Omental fat pad (tissue), 4 donors: Measurements from ENCODE around the gene IQCC. TPM values are rescaled to one million over a fixed set of nuclear protein-coding genes. Genes with fewer than 3 reads are reported as not detected.

ENCODE experiments used
- ATAC-seq: fragments of 150-250 bp; one replicate; pipeline ENCODE4 v1.9.1; 2016; ENCODE audit warnings: mild to moderate bottlenecking, moderate library complexity; ENCODE audit not compliant: low FRiP score
- DNase-seq: peaks from one replicate; pipeline ENCODE4 v3.0.0-alpha.2; 2019; ENCODE audit warnings: low spot score
- CTCF ChIP-seq, 3 donors: fragments of 450-650 bp; IDR thresholded peaks; one replicate each; pipeline ENCODE4 v1.5.1; 2016 to 2017; ENCODE audit warnings: antibody characterized with exemption in 3 of 3, mild to moderate bottlenecking in 3 of 3, moderate library complexity in 2 of 3
- total RNA-seq, 4 donors: library from RNA; depleted of rRNA; stranded (reverse); fragments of >200 nt; gene quantifications; one replicate each; pipeline ENCODE4 v1.1.0, GENCODE V29; 2016

The IQCC gene
- total RNA-seq, 4 donors from 2014 or later, result 0.60 to 1.9 (median 1.2) TPM

- ATAC-seq (no peak), DNase-seq (no peak)
Measured at GRCh38 chr1:32249831-32250525, 44.5 kb downstream of the IQCC start.

GRCh38 chr1:32250893-32251716 lies 45.6 kb downstream of the IQCC start, which contains the start of gene LCK:
TSS of gene LCK (plus strand) at chr1:32251265. CDS start at chr1:32274330, 23,065 bp downstream.
- DNase-seq (no peak), ATAC-seq (no peak)
- TF ChIP-seq CTCF (IDR thresholded peaks at IDR 0.05), result no peak

More at GRCh38 chr1:32249831-32250525, 44.5 kb downstream of the IQCC start:
- no peak for TF ChIP-seq CTCF (IDR thresholded peaks at IDR 0.05)

GRCh38 chr1:32255072-32256071 lies 49.9 kb downstream of the IQCC start:
- TF ChIP-seq CTCF (IDR thresholded peaks at IDR 0.05), result no peak
- DNase-seq (no peak), ATAC-seq (no peak)

- ATAC-seq, result no peak
- no peak for TF ChIP-seq CTCF (IDR thresholded peaks at IDR 0.05)
- no peak for DNase-seq
Measured at GRCh38 chr1:32256473-32257226, 51.2 kb downstream of the IQCC start.

GRCh38 chr1:32257227-32257508 lies 51.7 kb downstream of the IQCC start:
- ATAC-seq, result no peak
- DNase-seq, result no peak
- no peak for TF ChIP-seq CTCF (IDR thresholded peaks at IDR 0.05)

Other genes starting within 250 kb of the IQCC start
- 10 to 100 TPM; 49.6 to 63.5 (median 57.2) TPM for gene KHDRBS1, start 191.8 kb upstream of the IQCC start, total RNA-seq
- 1 to 10 TPM; 2.5 to 5.6 (median 3.6) TPM for gene TMEM39B, start 132.7 kb upstream of the IQCC start, total RNA-seq
- gene KPNA6, start 97.6 kb upstream of the IQCC start, total RNA-seq, result 10 to 100 TPM; 35.3 to 51.2 (median 39.1) TPM
- 10 to 100 TPM; 41.9 to 80.8 (median 49.0) TPM for gene TXLNA, start 26.0 kb upstream of the IQCC start, total RNA-seq
- gene CCDC28B, start 5.1 kb upstream of the IQCC start, total RNA-seq, result 1 to 10 TPM; 2.6 to 5.5 (median 3.1) TPM
- gene DCDC2B, start 3.4 kb downstream of the IQCC start, total RNA-seq, result not detected
- 10 to 100 TPM in 3 of 4 donors, 1 to 10 TPM in 1; 8.8 to 15.4 (median 11.3) TPM for gene TMEM234, start 16.7 kb downstream of the IQCC start, total RNA-seq
- 100 to 1,000 TPM; 159 to 210 (median 191) TPM for gene EIF3I, start 16.7 kb downstream of the IQCC start, total RNA-seq
- 10 to 100 TPM in 1 of 4 donors, 1 to 10 TPM in 3; 1.8 to 14.8 (median 3.8) TPM for gene FAM167B, start 41.6 kb downstream of the IQCC start, total RNA-seq
- gene LCK, start 45.6 kb downstream of the IQCC start, total RNA-seq, result 1 to 10 TPM; 1.1 to 6.8 (median 4.8) TPM
- 10 to 100 TPM; 32.3 to 52.6 (median 39.5) TPM for gene HDAC1, start 86.4 kb downstream of the IQCC start, total RNA-seq
- gene MARCKSL1, start 130.6 kb downstream of the IQCC start, total RNA-seq, result 10 to 100 TPM; 29.5 to 61.0 (median 42.7) TPM
- gene FAM229A, start 156.8 kb downstream of the IQCC start, total RNA-seq, result 10 to 100 TPM in 1 of 4 donors, 1 to 10 TPM in 3; 2.5 to 13.4 (median 5.4) TPM
- gene TSSK3, start 156.9 kb downstream of the IQCC start, total RNA-seq, result under 1 TPM in 1 of 4 donors, not detected in 3; 0.48 TPM
- gene BSDC1, start 188.8 kb downstream of the IQCC start, total RNA-seq, result 10 to 100 TPM; 51.9 to 73.1 (median 69.5) TPM